GM12891 (cell line): Measurements from ENCODE around the gene STRA6.

Source experiments
- POLR2A ChIP-seq: IDR thresholded peaks from 2 replicates; pipeline ENCODE4 v1.6.1; 2011; ENCODE audit warnings: low read depth, low read length, control low read depth
- POLR2AphosphoS5 ChIP-seq: IDR thresholded peaks from 2 replicates; pipeline ENCODE4 v1.6.1; 2011; ENCODE audit warnings: low read depth, low read length, control low read depth
- SPI1 ChIP-seq: IDR thresholded peaks from 2 replicates; pipeline ENCODE4 v1.6.1; 2011; ENCODE audit warnings: low read depth, low read length, control low read depth
- TAF1 ChIP-seq: IDR thresholded peaks from 2 replicates; pipeline ENCODE4 v1.6.1; 2011; ENCODE audit warnings: low read depth, low read length, control low read depth

- TF ChIP-seq POLR2AphosphoS5 (no peak), POLR2A (no peak), TAF1 (no peak), SPI1 (no peak)
These were observed 5.3 kb upstream of the STRA6 start for GRCh38 chr15:74207652-74208440.
